CD4-positive, alpha-beta T cell treated with Interleukin-12 subunit alpha and Interleukin-12 subunit beta, for 1 hour (primary cell): ENCODE data around the gene TUBG2.

Experiments
- DNase-seq: peaks from one replicate; pipeline ENCODE4 v3.0.0-alpha.2; 2020

Gene TUBG2

GRCh38 chr17:42700586-42701289, 41.7 kb downstream of the TUBG2 start:
- no peak for DNase-seq

GRCh38 chr17:42702446-42702845, 43.4 kb downstream of the TUBG2 start:
- no peak for DNase-seq

GRCh38 chr17:42704490-42704836, 45.4 kb downstream of the TUBG2 start:
- no peak for DNase-seq

- DNase-seq: no peak
These were observed 45.9 kb downstream of the TUBG2 start for GRCh38 chr17:42704837-42705494.

- DNase-seq: peak; percentile 65
These were observed 47.6 kb downstream of the TUBG2 start for GRCh38 chr17:42706732-42707131.

- no peak for DNase-seq
These were observed 49.5 kb downstream of the TUBG2 start for GRCh38 chr17:42708588-42708987.

GRCh38 chr17:42709561-42709960, 50.5 kb downstream of the TUBG2 start:
- DNase-seq: no peak
